ENCODE data around the gene PTGR3. TPM values are rescaled to one million over a fixed set of nuclear protein-coding genes. Genes with fewer than 3 reads are reported as not detected.

Gene PTGR3
- total RNA-seq, 1 experiment from 2014 or later: 13.8 TPM

DNA sequence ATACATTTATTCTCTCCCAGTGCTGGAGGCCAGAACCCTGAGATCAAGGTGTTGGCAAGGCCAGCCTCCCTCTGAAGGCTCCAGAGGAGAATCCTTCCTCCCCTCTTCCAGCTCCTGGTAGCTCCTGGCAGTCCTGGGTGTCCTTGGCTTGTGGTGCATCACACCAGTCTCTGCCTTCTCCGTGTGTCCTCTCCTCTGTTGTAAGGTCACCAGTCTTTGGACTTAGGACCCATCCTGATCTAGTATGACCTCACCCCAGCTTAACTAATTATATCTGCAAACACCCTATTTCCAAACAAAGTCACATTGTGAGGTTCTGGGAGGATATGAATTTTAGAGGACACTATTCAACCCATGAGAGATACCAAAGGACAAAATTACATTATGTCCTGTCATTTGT is 32.8 kb upstream of the PTGR3 start:
- TF ChIP-seq CBFB (CRISPR knock-in tag; IDR thresholded peaks at IDR 0.05; ENCODE audit: low read depth) (no peak), ZNF138 (CRISPR knock-in tag; conservative IDR thresholded peaks at IDR 0.05) (no peak), ZNF121 (CRISPR knock-in tag; IDR thresholded peaks at IDR 0.05) (no peak), NR1H2 (CRISPR knock-in tag; IDR thresholded peaks at IDR 0.05) (no peak), SOX15 (CRISPR knock-in tag; IDR thresholded peaks at IDR 0.05) (no peak), EMX1 (CRISPR knock-in tag; IDR thresholded peaks at IDR 0.05) (no peak), GRHL2 (CRISPR knock-in tag; IDR thresholded peaks at IDR 0.05; ENCODE audit: insufficient replicate concordance, severe bottlenecking) (no peak), RELA (CRISPR knock-in tag; IDR thresholded peaks at IDR 0.05; ENCODE audit: borderline replicate concordance) (no peak)
- TF ChIP-seq, protein P1, sequence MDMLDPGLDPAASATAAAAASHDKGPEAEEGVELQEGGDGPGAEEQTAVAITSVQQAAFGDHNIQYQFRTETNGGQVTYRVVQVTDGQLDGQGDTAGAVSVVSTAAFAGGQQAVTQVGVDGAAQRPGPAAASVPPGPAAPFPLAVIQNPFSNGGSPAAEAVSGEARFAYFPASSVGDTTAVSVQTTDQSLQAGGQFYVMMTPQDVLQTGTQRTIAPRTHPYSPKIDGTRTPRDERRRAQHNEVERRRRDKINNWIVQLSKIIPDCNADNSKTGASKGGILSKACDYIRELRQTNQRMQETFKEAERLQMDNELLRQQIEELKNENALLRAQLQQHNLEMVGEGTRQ (CRISPR knock-in tag; IDR thresholded peaks at IDR 0.05): no peak
- TF ChIP-seq, protein P2, sequence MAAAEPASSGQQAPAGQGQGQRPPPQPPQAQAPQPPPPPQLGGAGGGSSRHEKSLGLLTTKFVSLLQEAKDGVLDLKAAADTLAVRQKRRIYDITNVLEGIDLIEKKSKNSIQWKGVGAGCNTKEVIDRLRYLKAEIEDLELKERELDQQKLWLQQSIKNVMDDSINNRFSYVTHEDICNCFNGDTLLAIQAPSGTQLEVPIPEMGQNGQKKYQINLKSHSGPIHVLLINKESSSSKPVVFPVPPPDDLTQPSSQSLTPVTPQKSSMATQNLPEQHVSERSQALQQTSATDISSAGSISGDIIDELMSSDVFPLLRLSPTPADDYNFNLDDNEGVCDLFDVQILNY (CRISPR knock-in tag; IDR thresholded peaks at IDR 0.05): no peak
- Mint-ChIP-seq H3K9me3 (peaks cover 24% of the 10 kb centered on the region), H3K4me3 (no peak overlapping the region), H3K4me1 (no peaks in the 10 kb centered on the region), H3K27me3 (ENCODE audit: low read depth) (no peaks in the 10 kb centered on the region; the same call in 1 of the 2 replicates), H3K27ac (no peak overlapping the region), H3K36me3 (0 out of 2 replicates have a peak, but pooled peaks cover 4% of the 10 kb centered on the region)
- ChIA-PET POLR2A (no interaction called here), CTCF (no interaction called here)
- DNase-seq (ENCODE audit: low spot score) (no peak), ATAC-seq (no peak)

DNA sequence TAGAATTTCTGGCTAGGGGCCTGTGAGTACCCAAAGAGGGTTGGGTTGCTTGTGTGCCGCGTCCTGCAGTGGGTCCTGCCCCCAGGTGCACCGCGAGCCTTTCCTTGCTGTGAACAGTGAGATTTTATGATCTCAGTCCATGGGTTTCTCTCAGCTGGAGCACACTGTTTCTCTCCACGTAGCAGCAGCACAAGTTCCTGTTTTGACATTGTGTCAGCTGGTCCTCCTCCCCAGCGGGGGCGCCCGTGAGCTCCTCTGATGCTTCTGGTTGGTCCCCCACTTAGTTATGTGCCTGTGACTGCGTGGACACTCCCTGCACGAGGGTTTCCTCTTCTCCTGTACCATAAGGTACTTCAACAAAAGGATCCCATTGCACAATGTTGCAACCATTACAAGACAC is 31.5 kb upstream of the PTGR3 start:
- no peak overlapping the region for H3K4me3 Mint-ChIP-seq
- TF ChIP-seq ZNF263 (CRISPR knock-in tag; IDR thresholded peaks at IDR 0.05; ENCODE audit: low read depth) (no peak), MXD4 (CRISPR knock-in tag; IDR thresholded peaks at IDR 0.05; ENCODE audit: borderline replicate concordance) (no peak), SOX15 (CRISPR knock-in tag; IDR thresholded peaks at IDR 0.05) (no peak), NFE2L1 (CRISPR knock-in tag; IDR thresholded peaks at IDR 0.05) (no peak), KAT7 (CRISPR knock-in tag; IDR thresholded peaks at IDR 0.05; ENCODE audit: borderline replicate concordance) (no peak), TEAD1 (CRISPR knock-in tag; IDR thresholded peaks at IDR 0.05) (no peak)
- TF ChIP-seq, protein P3, sequence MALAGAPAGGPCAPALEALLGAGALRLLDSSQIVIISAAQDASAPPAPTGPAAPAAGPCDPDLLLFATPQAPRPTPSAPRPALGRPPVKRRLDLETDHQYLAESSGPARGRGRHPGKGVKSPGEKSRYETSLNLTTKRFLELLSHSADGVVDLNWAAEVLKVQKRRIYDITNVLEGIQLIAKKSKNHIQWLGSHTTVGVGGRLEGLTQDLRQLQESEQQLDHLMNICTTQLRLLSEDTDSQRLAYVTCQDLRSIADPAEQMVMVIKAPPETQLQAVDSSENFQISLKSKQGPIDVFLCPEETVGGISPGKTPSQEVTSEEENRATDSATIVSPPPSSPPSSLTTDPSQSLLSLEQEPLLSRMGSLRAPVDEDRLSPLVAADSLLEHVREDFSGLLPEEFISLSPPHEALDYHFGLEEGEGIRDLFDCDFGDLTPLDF (CRISPR knock-in tag; IDR thresholded peaks at IDR 0.05): no peak
- TF ChIP-seq, protein P4, sequence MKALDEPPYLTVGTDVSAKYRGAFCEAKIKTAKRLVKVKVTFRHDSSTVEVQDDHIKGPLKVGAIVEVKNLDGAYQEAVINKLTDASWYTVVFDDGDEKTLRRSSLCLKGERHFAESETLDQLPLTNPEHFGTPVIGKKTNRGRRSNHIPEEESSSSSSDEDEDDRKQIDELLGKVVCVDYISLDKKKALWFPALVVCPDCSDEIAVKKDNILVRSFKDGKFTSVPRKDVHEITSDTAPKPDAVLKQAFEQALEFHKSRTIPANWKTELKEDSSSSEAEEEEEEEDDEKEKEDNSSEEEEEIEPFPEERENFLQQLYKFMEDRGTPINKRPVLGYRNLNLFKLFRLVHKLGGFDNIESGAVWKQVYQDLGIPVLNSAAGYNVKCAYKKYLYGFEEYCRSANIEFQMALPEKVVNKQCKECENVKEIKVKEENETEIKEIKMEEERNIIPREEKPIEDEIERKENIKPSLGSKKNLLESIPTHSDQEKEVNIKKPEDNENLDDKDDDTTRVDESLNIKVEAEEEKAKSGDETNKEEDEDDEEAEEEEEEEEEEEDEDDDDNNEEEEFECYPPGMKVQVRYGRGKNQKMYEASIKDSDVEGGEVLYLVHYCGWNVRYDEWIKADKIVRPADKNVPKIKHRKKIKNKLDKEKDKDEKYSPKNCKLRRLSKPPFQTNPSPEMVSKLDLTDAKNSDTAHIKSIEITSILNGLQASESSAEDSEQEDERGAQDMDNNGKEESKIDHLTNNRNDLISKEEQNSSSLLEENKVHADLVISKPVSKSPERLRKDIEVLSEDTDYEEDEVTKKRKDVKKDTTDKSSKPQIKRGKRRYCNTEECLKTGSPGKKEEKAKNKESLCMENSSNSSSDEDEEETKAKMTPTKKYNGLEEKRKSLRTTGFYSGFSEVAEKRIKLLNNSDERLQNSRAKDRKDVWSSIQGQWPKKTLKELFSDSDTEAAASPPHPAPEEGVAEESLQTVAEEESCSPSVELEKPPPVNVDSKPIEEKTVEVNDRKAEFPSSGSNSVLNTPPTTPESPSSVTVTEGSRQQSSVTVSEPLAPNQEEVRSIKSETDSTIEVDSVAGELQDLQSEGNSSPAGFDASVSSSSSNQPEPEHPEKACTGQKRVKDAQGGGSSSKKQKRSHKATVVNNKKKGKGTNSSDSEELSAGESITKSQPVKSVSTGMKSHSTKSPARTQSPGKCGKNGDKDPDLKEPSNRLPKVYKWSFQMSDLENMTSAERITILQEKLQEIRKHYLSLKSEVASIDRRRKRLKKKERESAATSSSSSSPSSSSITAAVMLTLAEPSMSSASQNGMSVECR (CRISPR knock-in tag; IDR thresholded peaks at IDR 0.05; ENCODE audit: borderline replicate concordance): no peak
- TF ChIP-seq, protein P5, sequence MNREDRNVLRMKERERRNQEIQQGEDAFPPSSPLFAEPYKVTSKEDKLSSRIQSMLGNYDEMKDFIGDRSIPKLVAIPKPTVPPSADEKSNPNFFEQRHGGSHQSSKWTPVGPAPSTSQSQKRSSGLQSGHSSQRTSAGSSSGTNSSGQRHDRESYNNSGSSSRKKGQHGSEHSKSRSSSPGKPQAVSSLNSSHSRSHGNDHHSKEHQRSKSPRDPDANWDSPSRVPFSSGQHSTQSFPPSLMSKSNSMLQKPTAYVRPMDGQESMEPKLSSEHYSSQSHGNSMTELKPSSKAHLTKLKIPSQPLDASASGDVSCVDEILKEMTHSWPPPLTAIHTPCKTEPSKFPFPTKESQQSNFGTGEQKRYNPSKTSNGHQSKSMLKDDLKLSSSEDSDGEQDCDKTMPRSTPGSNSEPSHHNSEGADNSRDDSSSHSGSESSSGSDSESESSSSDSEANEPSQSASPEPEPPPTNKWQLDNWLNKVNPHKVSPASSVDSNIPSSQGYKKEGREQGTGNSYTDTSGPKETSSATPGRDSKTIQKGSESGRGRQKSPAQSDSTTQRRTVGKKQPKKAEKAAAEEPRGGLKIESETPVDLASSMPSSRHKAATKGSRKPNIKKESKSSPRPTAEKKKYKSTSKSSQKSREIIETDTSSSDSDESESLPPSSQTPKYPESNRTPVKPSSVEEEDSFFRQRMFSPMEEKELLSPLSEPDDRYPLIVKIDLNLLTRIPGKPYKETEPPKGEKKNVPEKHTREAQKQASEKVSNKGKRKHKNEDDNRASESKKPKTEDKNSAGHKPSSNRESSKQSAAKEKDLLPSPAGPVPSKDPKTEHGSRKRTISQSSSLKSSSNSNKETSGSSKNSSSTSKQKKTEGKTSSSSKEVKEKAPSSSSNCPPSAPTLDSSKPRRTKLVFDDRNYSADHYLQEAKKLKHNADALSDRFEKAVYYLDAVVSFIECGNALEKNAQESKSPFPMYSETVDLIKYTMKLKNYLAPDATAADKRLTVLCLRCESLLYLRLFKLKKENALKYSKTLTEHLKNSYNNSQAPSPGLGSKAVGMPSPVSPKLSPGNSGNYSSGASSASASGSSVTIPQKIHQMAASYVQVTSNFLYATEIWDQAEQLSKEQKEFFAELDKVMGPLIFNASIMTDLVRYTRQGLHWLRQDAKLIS (CRISPR knock-in tag; IDR thresholded peaks at IDR 0.05; ENCODE audit: borderline replicate concordance): no peak
- TF ChIP-seq, protein P6, sequence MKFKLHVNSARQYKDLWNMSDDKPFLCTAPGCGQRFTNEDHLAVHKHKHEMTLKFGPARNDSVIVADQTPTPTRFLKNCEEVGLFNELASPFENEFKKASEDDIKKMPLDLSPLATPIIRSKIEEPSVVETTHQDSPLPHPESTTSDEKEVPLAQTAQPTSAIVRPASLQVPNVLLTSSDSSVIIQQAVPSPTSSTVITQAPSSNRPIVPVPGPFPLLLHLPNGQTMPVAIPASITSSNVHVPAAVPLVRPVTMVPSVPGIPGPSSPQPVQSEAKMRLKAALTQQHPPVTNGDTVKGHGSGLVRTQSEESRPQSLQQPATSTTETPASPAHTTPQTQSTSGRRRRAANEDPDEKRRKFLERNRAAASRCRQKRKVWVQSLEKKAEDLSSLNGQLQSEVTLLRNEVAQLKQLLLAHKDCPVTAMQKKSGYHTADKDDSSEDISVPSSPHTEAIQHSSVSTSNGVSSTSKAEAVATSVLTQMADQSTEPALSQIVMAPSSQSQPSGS (CRISPR knock-in tag; IDR thresholded peaks at IDR 0.05; ENCODE audit: borderline replicate concordance, low read depth): no peak
- TF ChIP-seq, protein P7, sequence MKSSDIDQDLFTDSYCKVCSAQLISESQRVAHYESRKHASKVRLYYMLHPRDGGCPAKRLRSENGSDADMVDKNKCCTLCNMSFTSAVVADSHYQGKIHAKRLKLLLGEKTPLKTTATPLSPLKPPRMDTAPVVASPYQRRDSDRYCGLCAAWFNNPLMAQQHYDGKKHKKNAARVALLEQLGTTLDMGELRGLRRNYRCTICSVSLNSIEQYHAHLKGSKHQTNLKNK (CRISPR knock-in tag; IDR thresholded peaks at IDR 0.05): no peak

More for the DNA sequence above, 31.5 kb upstream of the PTGR3 start:
- no peak for DNase-seq (ENCODE audit: low spot score)
- no peak for ATAC-seq
- no peaks in the 10 kb centered on the region; the same call in 1 of the 2 replicates for H3K27me3 Mint-ChIP-seq (ENCODE audit: low read depth)
- ChIA-PET CTCF (interaction anchor here (0.8 kb wide), 1 partner anchor 36 kb away, joined by 3 read pairs; no protein-coding TSS in a partner anchor), POLR2A (no interaction called here)
- H3K9me3 Mint-ChIP-seq: peaks cover 24% of the 10 kb centered on the region
- H3K27ac Mint-ChIP-seq: no peak overlapping the region
- H3K36me3 Mint-ChIP-seq: 0 out of 2 replicates have a peak, but pooled peaks cover 4% of the 10 kb centered on the region
- H3K4me1 Mint-ChIP-seq: no peaks in the 10 kb centered on the region

All from WTC11 (cell line).